IMR-90 (cell line): ENCODE measurements around the gene GPR45. TPM values are rescaled to one million over a fixed set of nuclear protein-coding genes. Genes with fewer than 3 reads are reported as not detected.

Source experiments
- ATAC-seq: fragments of 200-7000 bp; cut with Tn5 transposase; 2 replicates; pipeline ENCODE4 v1.9.1; 2020; ENCODE audit warnings: low read depth, mild to moderate bottlenecking, moderate library complexity
- BruUV-seq: library from RNA; stranded (reverse); fragments of 400-500 nt; replicated peaks from 2 replicates; lab custom pipeline; 2021; lab: Mats Ljungman, UMichigan
- CTCF ChIA-PET: fragments of 300-600 bp; formaldehyde crosslinking; extraction: SDS; loops from one replicate; lab custom pipeline; 2021; ENCODE audit warnings: antibody characterized with exemption; lab: Yijun Ruan, JAX
- POLR2A ChIA-PET: fragments of 300-600 bp; sonication (Branson Sonifier 250); formaldehyde crosslinking; loops from one replicate; lab custom pipeline; 2022; ENCODE audit warnings: antibody characterized with exemption; ENCODE audit not compliant: unreplicated experiment; lab: Charles Lee
- DNase-seq: peaks from one replicate; pipeline ENCODE4 v3.0.0; 2013
- H2AFZ ChIP-seq: replicated peaks from 2 replicates; pipeline ENCODE3; 2013; ENCODE audit warnings: low read length, mild to moderate bottlenecking; ENCODE audit not compliant: poor library complexity
- H2AK5ac ChIP-seq: 2 replicates; pipeline ENCODE4 v1.6.1; 2013; ENCODE audit warnings: low read depth, low read length, inconsistent platforms
- H2AK9ac ChIP-seq: replicated peaks from 2 replicates; pipeline ENCODE3; 2013; ENCODE audit warnings: mild to moderate bottlenecking, low read depth, low read length, moderate library complexity; ENCODE audit not compliant: poor library complexity
- H2BK120ac ChIP-seq: 2 replicates; pipeline ENCODE4 v1.6.1; 2013; ENCODE audit warnings: low read depth, low read length, inconsistent platforms
- H2BK15ac ChIP-seq: 3 replicates; pipeline ENCODE4 v1.6.1; 2013; ENCODE audit warnings: low read depth, low read length, inconsistent platforms
- H2BK20ac ChIP-seq: 2 replicates; pipeline ENCODE4 v1.6.1; 2013; ENCODE audit warnings: low read depth, mild to moderate bottlenecking, inconsistent platforms, low read length, moderate library complexity
- H2BK5ac ChIP-seq: 2 replicates; pipeline ENCODE4 v1.6.1; 2013; ENCODE audit warnings: mild to moderate bottlenecking, low read depth, low read length, inconsistent platforms; ENCODE audit not compliant: poor library complexity, severe bottlenecking
- H3K14ac ChIP-seq: replicated peaks from 2 replicates; pipeline ENCODE4 v1.6.1; 2013; ENCODE audit warnings: low read depth, low read length, inconsistent platforms
- H3K18ac ChIP-seq: 2 replicates; pipeline ENCODE4 v1.6.1; 2013; ENCODE audit warnings: low read depth, low read length, control low read depth
- H3K23ac ChIP-seq: 2 replicates; pipeline ENCODE4 v1.6.1; 2013; ENCODE audit warnings: low read depth, low read length, inconsistent platforms
- H3K27ac ChIP-seq: 2 replicates; pipeline ENCODE4 v1.5.1; 2013; ENCODE audit warnings: mild to moderate bottlenecking, control low read depth, low read length; ENCODE audit not compliant: insufficient read depth
- H3K27me3 ChIP-seq: 2 replicates; pipeline ENCODE4 v1.6.1; 2013; ENCODE audit warnings: low read length; ENCODE audit not compliant: control insufficient read depth, insufficient read depth
- H3K36me3 ChIP-seq: 2 replicates; pipeline ENCODE4 v1.6.1; 2013; ENCODE audit warnings: low read length, mixed read lengths; ENCODE audit not compliant: control insufficient read depth, insufficient read depth
- H3K4ac ChIP-seq: 2 replicates; pipeline ENCODE4 v1.6.1; 2013; ENCODE audit warnings: low read depth, low read length, inconsistent platforms
- H3K4me1 ChIP-seq: 2 replicates; pipeline ENCODE4 v1.6.1; 2013; ENCODE audit warnings: low read length, mixed read lengths; ENCODE audit not compliant: control insufficient read depth, insufficient read depth
- H3K4me2 ChIP-seq: 2 replicates; pipeline ENCODE4 v1.6.1; 2013; ENCODE audit warnings: low read depth, mild to moderate bottlenecking, control low read depth, low read length, moderate library complexity
- H3K4me3 ChIP-seq: 2 replicates; pipeline ENCODE4 v1.5.1; 2013; ENCODE audit warnings: low read depth, mild to moderate bottlenecking, control low read depth, low read length, moderate library complexity; ENCODE audit not compliant: insufficient read depth
- H3K56ac ChIP-seq: 2 replicates; pipeline ENCODE4 v1.6.1; 2013; ENCODE audit warnings: low read length, inconsistent platforms; ENCODE audit not compliant: insufficient read depth; ENCODE audit errors: extremely low read depth
- H3K79me1 ChIP-seq, 2 experiments: 2 replicates each; pipeline ENCODE4 v1.6.1; 2013; ENCODE audit warnings: low read length in 2 of 2, inconsistent platforms in 1 of 2, low read depth in 1 of 2
- H3K9ac ChIP-seq: 2 replicates; pipeline ENCODE4 v1.6.1; 2013; ENCODE audit warnings: low read depth, low read length, control low read depth
- H3K9me1 ChIP-seq: 2 replicates; pipeline ENCODE4 v1.6.1; 2013; ENCODE audit warnings: low read length, inconsistent platforms; ENCODE audit not compliant: insufficient read depth
- H3K9me3 ChIP-seq: 2 replicates; pipeline ENCODE4 v1.6.1; 2013; ENCODE audit warnings: low read length; ENCODE audit not compliant: control insufficient read depth, insufficient read depth
- H4K20me1 ChIP-seq: 2 replicates; pipeline ENCODE4 v1.6.1; 2013; ENCODE audit warnings: low read length, inconsistent platforms; ENCODE audit not compliant: insufficient read depth
- H4K5ac ChIP-seq: 2 replicates; pipeline ENCODE4 v1.6.1; 2013; ENCODE audit warnings: mild to moderate bottlenecking, low read depth, low read length, control low read depth
- H4K8ac ChIP-seq, 2 experiments: 2 replicates each; pipeline ENCODE4 v1.6.1; 2013; ENCODE audit warnings: low read depth in 2 of 2, low read length in 2 of 2, control low read depth in 1 of 2, inconsistent platforms in 1 of 2
- H4K91ac ChIP-seq: 2 replicates; pipeline ENCODE4 v1.6.1; 2013; ENCODE audit warnings: low read depth, low read length, inconsistent platforms; ENCODE audit not compliant: insufficient read depth
- BHLHE40 ChIP-seq: fragments of 150-350 bp; IDR thresholded peaks from 2 replicates; pipeline ENCODE4 v1.6.1; 2016; ENCODE audit warnings: mild to moderate bottlenecking, low read depth, low read length
- CEBPB ChIP-seq: IDR thresholded peaks from 2 replicates; pipeline ENCODE4 v1.6.1; 2012; ENCODE audit warnings: low read depth, low read length, improper control_type of control experiment
- CHD1 ChIP-seq: IDR thresholded peaks from 2 replicates; pipeline ENCODE4 v1.6.1; 2012; ENCODE audit warnings: low read depth, low read length, improper control_type of control experiment
- FOS ChIP-seq: fragments of 150-350 bp; IDR thresholded peaks from 2 replicates; pipeline ENCODE4 v1.6.1; 2016; ENCODE audit warnings: low read depth, low read length
- MAFK ChIP-seq: IDR thresholded peaks from 2 replicates; pipeline ENCODE4 v1.6.1; 2012; ENCODE audit warnings: low read depth, low read length, improper control_type of control experiment
- MAZ ChIP-seq: IDR thresholded peaks from 2 replicates; pipeline ENCODE4 v1.6.1; 2012; ENCODE audit warnings: low read depth, mild to moderate bottlenecking, low read length, improper control_type of control experiment, moderate library complexity, borderline replicate concordance
- NFE2L2 ChIP-seq: fragments of 150-350 bp; IDR thresholded peaks from 2 replicates; pipeline ENCODE4 v1.6.1; 2016; ENCODE audit warnings: low read depth, mild to moderate bottlenecking, low read length
- POLR2A ChIP-seq: IDR thresholded peaks from 2 replicates; pipeline ENCODE4 v1.6.1; 2012; ENCODE audit warnings: mild to moderate bottlenecking, low read depth, low read length
- RAD21 ChIP-seq: IDR thresholded peaks from 2 replicates; pipeline ENCODE4 v1.6.1; 2012; ENCODE audit warnings: low read length, improper control_type of control experiment
- RCOR1 ChIP-seq: IDR thresholded peaks from 2 replicates; pipeline ENCODE4 v1.6.1; 2012; ENCODE audit warnings: mild to moderate bottlenecking, low read length, improper control_type of control experiment; ENCODE audit not compliant: insufficient replicate concordance
- RFX5 ChIP-seq: IDR thresholded peaks from 2 replicates; pipeline ENCODE4 v1.8.0; 2012; ENCODE audit warnings: low read depth, mild to moderate bottlenecking, low read length, moderate library complexity
- SMC3 ChIP-seq: fragments of 150-350 bp; IDR thresholded peaks from 2 replicates; pipeline ENCODE4 v1.6.1; 2016; ENCODE audit warnings: low read depth, mild to moderate bottlenecking, antibody characterized with exemption, low read length, moderate library complexity
- WGBS, 2 experiments: methylation state at CpG; one replicate each; pipeline versions ENCODE4 v1.1.5 to v1.1.7; 2013; ENCODE audit warnings: missing lambda C conversion rate in 2 of 2; ENCODE audit not compliant: insufficient read length in 1 of 2; ENCODE audit errors: extremely low coverage in 2 of 2; 5-methylcytosine and 5-hydroxymethylcytosine counted together
- dilution Hi-C: fragments of 300-500 bp; cut with HindIII; formaldehyde crosslinking; loops from one replicate; pipeline ENCODE4 v1.14.3; 2018; ENCODE audit warnings: low sequenced_read_pairs; ENCODE audit not compliant: unreplicated experiment
- in situ Hi-C: fragments of 300-500 bp; cut with MboI; formaldehyde crosslinking; loops from 3 replicates; pipeline ENCODE4 v1.14.3; 2019; ENCODE audit warnings: low sequenced_read_pairs, inconsistent platforms, mixed read lengths
- intact Hi-C: fragments of 100-400 bp; cut with micrococcal nuclease; formaldehyde crosslinking; loops from 2 replicates; pipeline ENCODE4 v1.10.0; 2022
- polyA plus RNA-seq, 3 experiments: library from polyadenylated mRNA; depleted of rRNA; stranded (reverse); fragments of >200 nt; gene quantifications; 2 replicates each; pipeline ENCODE4 v1.2.3, GENCODE V29; 2012; ENCODE audit warnings: low replicate concordance in 1 of 3
- total RNA-seq: library from RNA; depleted of rRNA; stranded (reverse); fragments of >200 nt; gene quantifications from 2 replicates; pipeline ENCODE4 v1.2.3, GENCODE V29; 2012
- TF ChIP-seq, protein P1 (sequence below): conservative IDR thresholded peaks from 2 replicates; pipeline ENCODE4 v1.5.1; 2012; ENCODE audit warnings: mild to moderate bottlenecking, low read depth, low read length, improper control_type of control experiment
- TF ChIP-seq, protein P2 (sequence below): fragments of 150-350 bp; IDR thresholded peaks from 2 replicates; pipeline ENCODE4 v1.6.1; 2016; ENCODE audit warnings: low read depth, mild to moderate bottlenecking, low read length, moderate library complexity, borderline replicate concordance
- TF ChIP-seq, protein P3 (sequence below): fragments of 150-350 bp; IDR thresholded peaks from 2 replicates; pipeline ENCODE4 v1.6.1; 2017; ENCODE audit warnings: mild to moderate bottlenecking, antibody characterized with exemption, low read length, low read depth

GPR45 gene
- total and polyA plus RNA-seq, 2 of the 4 experiments (the other 2 are of a cell fraction), result not detected

DNA sequence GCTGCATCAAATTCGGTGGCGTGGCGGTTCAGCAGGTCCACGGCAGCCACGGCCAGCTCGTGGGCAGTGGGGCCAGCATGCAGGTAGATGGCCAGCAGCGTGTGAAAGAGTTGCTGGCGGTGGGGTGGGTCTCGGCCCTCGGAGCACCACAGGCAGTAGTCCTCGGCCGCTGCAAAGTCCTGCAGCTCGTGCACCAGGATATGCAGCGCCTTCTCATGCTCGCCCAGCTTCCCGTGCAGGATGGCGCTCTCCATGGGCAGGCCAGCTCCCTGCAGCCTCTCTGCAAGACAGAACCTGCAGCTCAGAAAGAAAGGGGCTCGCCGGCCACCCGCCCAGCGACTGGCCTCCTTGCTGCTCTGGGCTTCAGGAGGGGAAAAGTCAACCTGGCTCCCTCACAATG, 27.9 kb downstream of the GPR45 start:
- Histone ChIP-seq H3K56ac (no peak overlapping the region), H3K4me1 (no peaks in the 10 kb centered on the region), H3K4me3 (no peak overlapping the region), H2AFZ (no peak overlapping the region), H4K8ac (no peak overlapping the region), H3K27me3 (no peaks in the 10 kb centered on the region), H2BK120ac (no peak overlapping the region), H3K9me1 (no peaks in the 10 kb centered on the region; the same call in 1 of the 2 replicates), H4K91ac (no peak overlapping the region), H4K20me1 (no peaks in the 10 kb centered on the region), H3K36me3 (peaks cover 49% of the 10 kb centered on the region), H4K5ac (no peak overlapping the region), H3K4ac (no peak overlapping the region), H3K9ac (no peak overlapping the region), H2AK5ac (no peak overlapping the region), H2BK20ac (no peak overlapping the region), H3K79me1 (no peaks in the 10 kb centered on the region), H3K4me2 (no peak overlapping the region), H2AK9ac (no peak overlapping the region), H2BK15ac (no peak overlapping the region), H3K18ac (no peak overlapping the region), H3K14ac (no peak overlapping the region), H3K23ac (no peak overlapping the region), H2BK5ac (no peak overlapping the region), H3K9me3 (no peaks in the 10 kb centered on the region), H3K27ac (no peak overlapping the region)
- intact Hi-C loops (no loop called here), in situ Hi-C loops (no loop called here), dilution Hi-C loops (no loop called here)
- no peak for DNase-seq
- no TSS peak for BruUV-seq
- no peak for TF ChIP-seq NFE2L2
- TF ChIP-seq, protein P1, sequence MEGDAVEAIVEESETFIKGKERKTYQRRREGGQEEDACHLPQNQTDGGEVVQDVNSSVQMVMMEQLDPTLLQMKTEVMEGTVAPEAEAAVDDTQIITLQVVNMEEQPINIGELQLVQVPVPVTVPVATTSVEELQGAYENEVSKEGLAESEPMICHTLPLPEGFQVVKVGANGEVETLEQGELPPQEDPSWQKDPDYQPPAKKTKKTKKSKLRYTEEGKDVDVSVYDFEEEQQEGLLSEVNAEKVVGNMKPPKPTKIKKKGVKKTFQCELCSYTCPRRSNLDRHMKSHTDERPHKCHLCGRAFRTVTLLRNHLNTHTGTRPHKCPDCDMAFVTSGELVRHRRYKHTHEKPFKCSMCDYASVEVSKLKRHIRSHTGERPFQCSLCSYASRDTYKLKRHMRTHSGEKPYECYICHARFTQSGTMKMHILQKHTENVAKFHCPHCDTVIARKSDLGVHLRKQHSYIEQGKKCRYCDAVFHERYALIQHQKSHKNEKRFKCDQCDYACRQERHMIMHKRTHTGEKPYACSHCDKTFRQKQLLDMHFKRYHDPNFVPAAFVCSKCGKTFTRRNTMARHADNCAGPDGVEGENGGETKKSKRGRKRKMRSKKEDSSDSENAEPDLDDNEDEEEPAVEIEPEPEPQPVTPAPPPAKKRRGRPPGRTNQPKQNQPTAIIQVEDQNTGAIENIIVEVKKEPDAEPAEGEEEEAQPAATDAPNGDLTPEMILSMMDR, result no peak
- no peak for TF ChIP-seq RCOR1
- no peak for TF ChIP-seq MAZ
- no peak for TF ChIP-seq POLR2A
- TF ChIP-seq, protein P2, sequence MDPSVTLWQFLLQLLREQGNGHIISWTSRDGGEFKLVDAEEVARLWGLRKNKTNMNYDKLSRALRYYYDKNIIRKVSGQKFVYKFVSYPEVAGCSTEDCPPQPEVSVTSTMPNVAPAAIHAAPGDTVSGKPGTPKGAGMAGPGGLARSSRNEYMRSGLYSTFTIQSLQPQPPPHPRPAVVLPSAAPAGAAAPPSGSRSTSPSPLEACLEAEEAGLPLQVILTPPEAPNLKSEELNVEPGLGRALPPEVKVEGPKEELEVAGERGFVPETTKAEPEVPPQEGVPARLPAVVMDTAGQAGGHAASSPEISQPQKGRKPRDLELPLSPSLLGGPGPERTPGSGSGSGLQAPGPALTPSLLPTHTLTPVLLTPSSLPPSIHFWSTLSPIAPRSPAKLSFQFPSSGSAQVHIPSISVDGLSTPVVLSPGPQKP, result no peak
- no peak for TF ChIP-seq CHD1
- TF ChIP-seq, protein P3, sequence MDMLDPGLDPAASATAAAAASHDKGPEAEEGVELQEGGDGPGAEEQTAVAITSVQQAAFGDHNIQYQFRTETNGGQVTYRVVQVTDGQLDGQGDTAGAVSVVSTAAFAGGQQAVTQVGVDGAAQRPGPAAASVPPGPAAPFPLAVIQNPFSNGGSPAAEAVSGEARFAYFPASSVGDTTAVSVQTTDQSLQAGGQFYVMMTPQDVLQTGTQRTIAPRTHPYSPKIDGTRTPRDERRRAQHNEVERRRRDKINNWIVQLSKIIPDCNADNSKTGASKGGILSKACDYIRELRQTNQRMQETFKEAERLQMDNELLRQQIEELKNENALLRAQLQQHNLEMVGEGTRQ, result no peak
- TF ChIP-seq FOS, result no peak
- no peak for TF ChIP-seq MAFK
- no peak for TF ChIP-seq CEBPB
- no peak for TF ChIP-seq RAD21
- TF ChIP-seq SMC3, result no peak
- no peak for TF ChIP-seq BHLHE40
- TF ChIP-seq RFX5, result no peak
- ATAC-seq, result no peak
- WGBS, 2 experiments, result 94% methylated on average over 13 of the region's 21 CpGs; no CpG with 5 or more reads in 1 of the 2 experiments
- POLR2A ChIA-PET, result no interaction called here
- CTCF ChIA-PET, result no interaction called here
